ENCODE measurements around the gene CACNA2D2. TPM values are rescaled to one million over a fixed set of nuclear protein-coding genes. Genes with fewer than 3 reads are reported as not detected.
A peak's percentile ranks its signal among the peaks of the same experiment; 100 is the strongest.

The CACNA2D2 gene
- total and polyA plus RNA-seq, 2 of the 13 experiments (the other 11 are each of a cell fraction or from before 2014, with no cell fraction given): not detected

GRCh38 chr3:50506169-50506568 lies 2.7 kb upstream of the CACNA2D2 start:
- WGBS (ENCODE audit: low lambda C conversion rate): 42% methylated on average over 4 of the region's 4 CpGs
- POLR2A ChIA-PET: no interaction called here
- H3K27ac ChIP-seq (ENCODE audit: extremely low read length, insufficient read depth, low read length): no peak overlapping the region
- no peak for DNase-seq (ENCODE audit: low spot score)
- H4K20me1 ChIP-seq (ENCODE audit: insufficient read depth, low read length): peaks cover 2% of the 10 kb centered on the region; the same call in 1 of the 2 replicates
- H2AFZ ChIP-seq (ENCODE audit: low read length): no peak overlapping the region
- no peak for FAIRE-seq
- no peak overlapping the region for H3K4me3 ChIP-seq (replicated peaks in 1 of 3; ENCODE audit: insufficient read depth in 1 of 3, low read depth in 2 of 3, low read length in 3 of 3)
- H3K9me3 ChIP-seq (ENCODE audit: low read length): no peaks in the 10 kb centered on the region
- no peak overlapping the region for H3K9ac ChIP-seq (ENCODE audit: insufficient read depth, low read depth, low read length)
- no peaks in the 10 kb centered on the region for H3K79me2 ChIP-seq (ENCODE audit: insufficient read depth, low read length)
- TF ChIP-seq ZNF891 (CRISPR knock-in tag; IDR thresholded peaks at IDR 0.05): no peak
- no peak for TF ChIP-seq AFF4 (CRISPR knock-in tag; IDR thresholded peaks at IDR 0.05)
- TF ChIP-seq REST (IDR thresholded peaks at IDR 0.05; ENCODE audit: borderline replicate concordance in 1 of 2, low read depth in 1 of 2, low read length in 2 of 2): peak in 1 of 2 experiments; percentile 35; a peak in 1 of 4 replicates
- intact Hi-C loops (cut with micrococcal nuclease; ENCODE audit: unreplicated experiment): no loop called here
- CTCF ChIA-PET (ENCODE audit: low intra/inter-chr PET ratio, low total read pairs): no interaction called here
- H3K4me2 ChIP-seq (ENCODE audit: low read depth, low read length): no peak overlapping the region
- in situ Hi-C loops (cut with HindIII; ENCODE audit: extremely low pct_ligation_motif_present, low pct_unique_long_range_greater_than_20kb): no loop called here
- peaks cover 10 to 48% of the 10 kb centered on the region in 2 experiments; a peak in 4 of 5 replicates for H3K27me3 ChIP-seq (ENCODE audit: control insufficient read depth in 1 of 2, insufficient read depth in 2 of 2, low read length in 2 of 2)
- no TSS peak for BruUV-seq (replicated peaks)
- no peaks in the 10 kb centered on the region for H3K36me3 ChIP-seq (replicated peaks in 1 of 2; ENCODE audit: control insufficient read depth in 1 of 2, insufficient read depth in 2 of 2, low read length in 2 of 2)
- no peak for ATAC-seq
- no peaks in the 10 kb centered on the region for H3K4me1 ChIP-seq (ENCODE audit: insufficient read depth, low read length)

Measured in HepG2 (cell line).